ENCODE data around the gene NIPAL1.

GRCh38 chr4:48043504-48043903 lies 26.9 kb downstream of the NIPAL1 start:
- TF ChIP-seq CTCF (IDR thresholded peaks at IDR 0.05 in 8 of 11, conservative IDR thresholded peaks at IDR 0.05 in 3 of 11) (no peak), POLR2A (IDR thresholded peaks at IDR 0.05) (no peak)

Measured in spleen (tissue), 7 donors.